ENCODE data around the gene KRTAP1-1.

DNA sequence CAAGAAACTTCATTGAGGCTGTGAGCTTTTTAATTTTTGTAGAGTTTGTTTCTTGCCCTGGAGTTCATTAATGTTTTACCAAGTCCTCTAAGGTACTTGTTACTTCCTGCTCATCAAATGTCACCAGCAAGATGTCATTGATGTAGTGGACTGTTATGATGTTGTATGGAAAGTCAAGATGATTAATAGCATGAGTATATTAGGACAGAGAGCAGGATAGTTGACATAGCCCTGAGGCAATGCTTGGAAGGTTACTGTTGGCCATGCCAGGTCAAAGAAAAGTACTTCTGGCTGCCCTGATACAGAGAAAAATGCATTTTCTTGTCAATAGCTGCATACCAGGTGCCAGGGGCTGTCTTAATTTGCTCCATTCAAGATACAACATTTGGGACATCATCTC, 20.9 kb downstream of the KRTAP1-1 start:
- no peak for TF ChIP-seq CTCF (IDR thresholded peaks at IDR 0.05)
- no peak for TF ChIP-seq POLR2AphosphoS5 (IDR thresholded peaks at IDR 0.05)

Data from prostate gland (tissue), 2 donors.